A673 (cell line): Measurements from ENCODE around the gene TTLL3.

ENCODE experiments used
- CTCF ChIP-seq: fragments of 300-800, 200-600 bp; sonication (generic); conservative IDR thresholded peaks from 2 replicates; pipeline ENCODE4 v1.5.1; 2017; ENCODE audit warnings: low read depth, mild to moderate bottlenecking, antibody characterized with exemption, low read length, moderate library complexity, mixed read lengths
- EZH2 ChIP-seq: fragments of 200-600 bp; sonication (generic); IDR thresholded peaks from 2 replicates; pipeline ENCODE4 v1.6.1; 2017; ENCODE audit warnings: borderline replicate concordance, low read depth, mild to moderate bottlenecking, mixed read lengths, antibody characterized with exemption, low read length; ENCODE audit not compliant: poor library complexity, severe bottlenecking

GRCh38 chr3:9828801-9829755 lies 19.0 kb downstream of the TTLL3 start:
- no peak for TF ChIP-seq EZH2
- no peak for TF ChIP-seq CTCF
